DOHH2 (cell line): Measurements from ENCODE around the gene RAB39A.

Experiments
- EZH2phosphoT487 ChIP-seq: fragments of 200-600 bp; sonication (generic); IDR thresholded peaks from 2 replicates; pipeline ENCODE4 v1.6.1; 2017; ENCODE audit warnings: borderline replicate concordance, mild to moderate bottlenecking, antibody characterized with exemption, low read length, moderate library complexity, mixed read lengths
- TF ChIP-seq, protein P1 (sequence below): fragments of 200-600 bp; sonication (generic); IDR thresholded peaks from one replicate; pipeline ENCODE4 v1.5.1; 2014; ENCODE audit warnings: antibody characterized with exemption, mild to moderate bottlenecking, low read depth, low read length; ENCODE audit not compliant: poor library complexity, severe bottlenecking

GRCh38 chr11:108008656-108009496, 80.6 kb downstream of the RAB39A start, which contains the start of gene CUL5:
- no peak for TF ChIP-seq EZH2phosphoT487
- TF ChIP-seq, protein P1, sequence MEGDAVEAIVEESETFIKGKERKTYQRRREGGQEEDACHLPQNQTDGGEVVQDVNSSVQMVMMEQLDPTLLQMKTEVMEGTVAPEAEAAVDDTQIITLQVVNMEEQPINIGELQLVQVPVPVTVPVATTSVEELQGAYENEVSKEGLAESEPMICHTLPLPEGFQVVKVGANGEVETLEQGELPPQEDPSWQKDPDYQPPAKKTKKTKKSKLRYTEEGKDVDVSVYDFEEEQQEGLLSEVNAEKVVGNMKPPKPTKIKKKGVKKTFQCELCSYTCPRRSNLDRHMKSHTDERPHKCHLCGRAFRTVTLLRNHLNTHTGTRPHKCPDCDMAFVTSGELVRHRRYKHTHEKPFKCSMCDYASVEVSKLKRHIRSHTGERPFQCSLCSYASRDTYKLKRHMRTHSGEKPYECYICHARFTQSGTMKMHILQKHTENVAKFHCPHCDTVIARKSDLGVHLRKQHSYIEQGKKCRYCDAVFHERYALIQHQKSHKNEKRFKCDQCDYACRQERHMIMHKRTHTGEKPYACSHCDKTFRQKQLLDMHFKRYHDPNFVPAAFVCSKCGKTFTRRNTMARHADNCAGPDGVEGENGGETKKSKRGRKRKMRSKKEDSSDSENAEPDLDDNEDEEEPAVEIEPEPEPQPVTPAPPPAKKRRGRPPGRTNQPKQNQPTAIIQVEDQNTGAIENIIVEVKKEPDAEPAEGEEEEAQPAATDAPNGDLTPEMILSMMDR = peak; percentile 85
